DOHH2 (cell line): ENCODE data around the gene POMP.
A peak's percentile ranks its signal among the peaks of the same experiment; 100 is the strongest.

Experiments
- H3F3A ChIP-seq: fragments of 200-600 bp; sonication (generic), shearing (Covaris generic); 2 replicates; pipeline ENCODE4 v1.6.0; 2016; ENCODE audit warnings: antibody characterized with exemption, mild to moderate bottlenecking; ENCODE audit not compliant: control insufficient read depth, insufficient read depth
- H3K27ac ChIP-seq: fragments of 200-600 bp; sonication (generic); 2 replicates; pipeline ENCODE4 v1.5.1; 2014; ENCODE audit warnings: low read depth, mild to moderate bottlenecking, low read length, moderate library complexity
- H3K27me3 ChIP-seq: fragments of 200-600 bp; sonication (generic); 2 replicates; pipeline ENCODE4 v1.6.1; 2014; ENCODE audit warnings: mild to moderate bottlenecking, low read length, mixed read lengths; ENCODE audit not compliant: control insufficient read depth
- H3K36me3 ChIP-seq: fragments of 200-600 bp; sonication (generic); 2 replicates; pipeline ENCODE4 v1.6.1; 2014; ENCODE audit warnings: mild to moderate bottlenecking, low read length, moderate library complexity, mixed read lengths; ENCODE audit not compliant: control insufficient read depth
- H3K4me1 ChIP-seq: fragments of 200-600 bp; sonication (generic); 2 replicates; pipeline ENCODE4 v1.6.1; 2014; ENCODE audit warnings: mild to moderate bottlenecking, low read length, mixed read lengths; ENCODE audit not compliant: control insufficient read depth
- H3K4me2 ChIP-seq: fragments of 200-600 bp; sonication (generic); 2 replicates; pipeline ENCODE4 v1.6.0; 2014; ENCODE audit warnings: mild to moderate bottlenecking, low read length, moderate library complexity
- H3K4me3 ChIP-seq: fragments of 200-600 bp; sonication (generic); 2 replicates; pipeline ENCODE4 v1.5.1; 2014; ENCODE audit warnings: mild to moderate bottlenecking, low read length, mixed read lengths
- H3K79me2 ChIP-seq: fragments of 200-600 bp; sonication (generic); 2 replicates; pipeline ENCODE4 v1.6.1; 2014; ENCODE audit warnings: mild to moderate bottlenecking, low read length, mixed read lengths; ENCODE audit not compliant: control insufficient read depth
- H3K9me2 ChIP-seq: fragments of 200-600 bp; sonication (generic); replicated peaks from 2 replicates; pipeline ENCODE4 v1.6.1; 2014; ENCODE audit warnings: mild to moderate bottlenecking, low read length, mixed read lengths; ENCODE audit not compliant: control insufficient read depth
- H3K9me3 ChIP-seq: fragments of 200-600 bp; sonication (generic); 2 replicates; pipeline ENCODE4 v1.6.1; 2014; ENCODE audit warnings: antibody characterized with exemption, low read length, mixed read lengths; ENCODE audit not compliant: control insufficient read depth, insufficient read depth
- H4K20me1 ChIP-seq: fragments of 200-600 bp; sonication (generic); 2 replicates; pipeline ENCODE4 v1.6.0; 2014; ENCODE audit warnings: low read depth, mild to moderate bottlenecking, antibody characterized with exemption, low read length, moderate library complexity; ENCODE audit not compliant: control insufficient read depth, insufficient read depth
- CTCF ChIP-seq: fragments of 200-600 bp; sonication (generic); IDR thresholded peaks from one replicate; pipeline ENCODE4 v1.5.1; 2014; ENCODE audit warnings: antibody characterized with exemption, mild to moderate bottlenecking, low read depth, low read length; ENCODE audit not compliant: poor library complexity, severe bottlenecking
- EZH2phosphoT487 ChIP-seq: fragments of 200-600 bp; sonication (generic); IDR thresholded peaks from 2 replicates; pipeline ENCODE4 v1.6.1; 2017; ENCODE audit warnings: borderline replicate concordance, mild to moderate bottlenecking, antibody characterized with exemption, low read length, moderate library complexity, mixed read lengths

The POMP gene

GRCh38 chr13:28653111-28653510, 5.8 kb upstream of the POMP start:
- no peaks in the 10 kb centered on the region for H4K20me1 ChIP-seq
- H3K4me2 ChIP-seq = no peak overlapping the region
- peaks cover 28% of the 10 kb centered on the region for H3K79me2 ChIP-seq

GRCh38 chr13:28654276-28654675, 4.7 kb upstream of the POMP start:
- Histone ChIP-seq H3K4me2 (no peak overlapping the region), H3K27me3 (no peaks in the 10 kb centered on the region), H3K27ac (no peak overlapping the region), H3K4me1 (peaks cover 24% of the 10 kb centered on the region), H3K9me3 (no peaks in the 10 kb centered on the region), H3K4me3 (no peak overlapping the region), H3K9me2 (no peaks in the 10 kb centered on the region), H3K79me2 (peaks cover 40% of the 10 kb centered on the region), H4K20me1 (no peaks in the 10 kb centered on the region), H3K36me3 (peaks cover 12% of the 10 kb centered on the region), H3F3A (peaks cover 5% of the 10 kb centered on the region; the same call in 1 of the 2 replicates)
- no peak for TF ChIP-seq CTCF

More at GRCh38 chr13:28653111-28653510, 5.8 kb upstream of the POMP start:
- Histone ChIP-seq H3K9me2 (no peaks in the 10 kb centered on the region), H3K27ac (no peak overlapping the region), H3F3A (peaks cover under 1% of the 10 kb centered on the region; the same call in 1 of the 2 replicates), H3K27me3 (no peaks in the 10 kb centered on the region), H3K4me3 (no peak overlapping the region), H3K4me1 (peaks cover 24% of the 10 kb centered on the region), H3K9me3 (no peaks in the 10 kb centered on the region), H3K36me3 (peaks cover 10% of the 10 kb centered on the region)
- TF ChIP-seq EZH2phosphoT487 (no peak), CTCF (no peak)

- TF ChIP-seq EZH2phosphoT487 (no peak), CTCF (no peak)
- peak overlapping the region; percentile 25; the same call in 1 of the 2 replicates for H3K4me2 ChIP-seq
- peaks cover 23% of the 10 kb centered on the region for H3K36me3 ChIP-seq
- peaks cover 52% of the 10 kb centered on the region for H3K79me2 ChIP-seq
- no peak overlapping the region for H3K4me3 ChIP-seq
- no peaks in the 10 kb centered on the region for H3K9me3 ChIP-seq
- H3K27me3 ChIP-seq = no peaks in the 10 kb centered on the region
- H3K4me1 ChIP-seq = peaks cover 34% of the 10 kb centered on the region
- H4K20me1 ChIP-seq = peaks cover 10% of the 10 kb centered on the region; the same call in 1 of the 2 replicates
- H3K27ac ChIP-seq = no peak overlapping the region
- no peaks in the 10 kb centered on the region for H3K9me2 ChIP-seq
- H3F3A ChIP-seq = peaks cover 5% of the 10 kb centered on the region; the same call in 1 of the 2 replicates
Measured at GRCh38 chr13:28655561-28655960, 3.4 kb upstream of the POMP start.
